Measurements from ENCODE around the gene DCLK3. TPM values are rescaled to one million over a fixed set of nuclear protein-coding genes. Genes with fewer than 3 reads are reported as not detected.
A peak's percentile ranks its signal among the peaks of the same experiment; 100 is the strongest.

The DCLK3 gene
- total RNA-seq, 1 donor from 2014 or later = not detected

DNA sequence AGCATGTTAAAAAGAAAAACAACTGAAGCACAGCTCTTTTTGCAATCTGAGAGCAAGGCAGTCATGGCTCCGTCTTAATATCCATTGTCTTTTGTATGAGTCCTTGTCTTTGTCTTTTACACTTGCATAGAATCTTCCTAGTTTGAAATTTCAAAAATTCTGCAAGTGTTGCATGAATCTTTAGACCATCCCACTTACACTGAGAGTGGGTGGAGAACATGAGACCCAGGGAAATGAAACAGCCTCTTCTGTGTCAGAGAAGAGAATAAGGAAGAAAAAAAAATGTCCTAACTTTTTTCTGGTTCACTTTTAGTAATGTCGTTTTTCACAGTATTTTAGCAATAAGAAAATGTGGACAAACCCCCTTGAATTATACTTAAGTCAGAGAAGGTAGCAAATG is 12.1 kb upstream of the DCLK3 start:
- TF ChIP-seq CTCF (IDR thresholded peaks at IDR 0.05) = no peak
- Histone ChIP-seq H3K4me3 (no peak overlapping the region), H3K27me3 (no peaks in the 10 kb centered on the region), H3K9me3 (no peaks in the 10 kb centered on the region), H3K4me1 (no peaks in the 10 kb centered on the region), H3K36me3 (no peaks in the 10 kb centered on the region), H3K27ac (no peak overlapping the region)
- DNase-seq (ENCODE audit: low spot score in 2 of 2) = no peak
- intact Hi-C loops (cut with DNase I) = no loop called here

- Histone ChIP-seq H3K9me3 (no peaks in the 10 kb centered on the region), H3K36me3 (no peaks in the 10 kb centered on the region), H3K27me3 (no peaks in the 10 kb centered on the region), H3K27ac (no peak overlapping the region), H3K4me3 (no peak overlapping the region), H3K4me1 (no peaks in the 10 kb centered on the region)
- TF ChIP-seq CTCF (IDR thresholded peaks at IDR 0.05) = no peak
- DNase-seq (ENCODE audit: low spot score in 2 of 2) = no peak
- intact Hi-C loops (cut with DNase I) = no loop called here
Measured at GRCh38 chr3:36774052-36774451, 9.7 kb upstream of the DCLK3 start.

DNA sequence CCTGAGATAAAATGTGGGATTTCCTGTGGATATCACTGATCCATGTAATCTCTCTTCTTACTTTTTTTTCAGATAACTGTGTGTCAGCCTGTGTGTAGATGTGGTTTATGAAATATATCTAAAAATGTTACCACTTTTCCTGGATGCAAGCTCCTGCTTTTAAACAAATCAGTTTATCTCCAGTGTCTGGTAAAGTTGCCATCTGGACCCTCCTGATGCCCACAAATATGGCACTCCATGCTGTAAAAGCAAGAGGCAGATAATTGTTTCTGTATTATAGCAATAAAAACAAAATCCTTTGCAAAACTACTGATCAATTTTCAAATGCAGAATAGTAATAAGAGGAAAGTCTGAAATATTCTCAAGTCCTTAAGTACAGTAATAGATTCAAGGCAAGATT is 7.6 kb upstream of the DCLK3 start:
- Histone ChIP-seq H3K9me3 (no peaks in the 10 kb centered on the region), H3K4me3 (no peak overlapping the region), H3K4me1 (no peaks in the 10 kb centered on the region), H3K27me3 (no peaks in the 10 kb centered on the region), H3K36me3 (no peaks in the 10 kb centered on the region), H3K27ac (no peak overlapping the region)
- no peak for DNase-seq (ENCODE audit: low spot score in 2 of 2)
- TF ChIP-seq CTCF (IDR thresholded peaks at IDR 0.05) = no peak
- intact Hi-C loops (cut with DNase I) = no loop called here

DNA sequence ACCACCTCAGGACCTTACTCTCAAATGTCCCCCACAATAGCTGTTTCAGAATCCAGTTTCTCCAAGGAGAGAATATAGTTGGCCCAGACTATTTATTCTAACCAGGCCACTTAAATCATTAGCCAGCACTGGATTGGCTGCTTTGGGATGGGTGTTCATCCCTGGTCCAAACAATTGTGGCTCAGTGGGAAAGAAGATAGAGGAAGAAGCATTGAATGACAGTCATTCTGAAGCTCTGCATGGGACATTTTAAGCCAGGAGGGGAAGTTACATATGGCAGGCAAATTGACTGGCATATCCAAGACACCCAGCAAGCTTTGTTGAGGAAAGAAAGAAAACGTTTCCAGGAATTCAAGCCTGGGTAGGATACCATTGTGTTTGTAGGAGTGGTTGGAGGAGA is 5.6 kb upstream of the DCLK3 start:
- no peak overlapping the region for H3K27ac ChIP-seq
- no peak overlapping the region for H3K4me3 ChIP-seq
- no peaks in the 10 kb centered on the region for H3K36me3 ChIP-seq
- H3K9me3 ChIP-seq = no peaks in the 10 kb centered on the region
- TF ChIP-seq CTCF (IDR thresholded peaks at IDR 0.05) = no peak
- intact Hi-C loops (cut with DNase I) = no loop called here
- H3K27me3 ChIP-seq = no peaks in the 10 kb centered on the region
- DNase-seq (ENCODE audit: low spot score in 2 of 2) = no peak
- H3K4me1 ChIP-seq = no peaks in the 10 kb centered on the region

GRCh38 chr3:36765104-36765503 is 751 bp upstream of the DCLK3 start:
- Histone ChIP-seq H3K27ac (no peak overlapping the region), H3K4me1 (peaks cover 0 to 2% of the 10 kb centered on the region in 2 donors), H3K4me3 (no peak overlapping the region), H3K36me3 (no peaks in the 10 kb centered on the region), H3K9me3 (no peaks in the 10 kb centered on the region), H3K27me3 (peaks cover 5% of the 10 kb centered on the region)
- no peak for DNase-seq (ENCODE audit: low spot score in 2 of 2)
- TF ChIP-seq CTCF (IDR thresholded peaks at IDR 0.05) = no peak
- intact Hi-C loops (cut with DNase I) = no loop called here

GRCh38 chr3:36764704-36765038 is 318 bp upstream of the DCLK3 start:
- H3K27ac ChIP-seq = no peak overlapping the region
- H3K4me3 ChIP-seq = peak overlapping the region in 1 of 2 donors; percentile 58
- TF ChIP-seq CTCF (IDR thresholded peaks at IDR 0.05) = no peak
- H3K9me3 ChIP-seq = no peaks in the 10 kb centered on the region
- DNase-seq (ENCODE audit: low spot score in 2 of 2) = no peak
- H3K27me3 ChIP-seq = peaks cover 5% of the 10 kb centered on the region
- intact Hi-C loops (cut with DNase I) = no loop called here
- H3K36me3 ChIP-seq = no peaks in the 10 kb centered on the region
- peaks cover 0 to 2% of the 10 kb centered on the region in 2 donors for H3K4me1 ChIP-seq
